HG02571 (cell line): ENCODE results near the gene SPDYE6.
"Not testable (repeated sequence)": the region's sequence is repeated elsewhere in the genome, so short reads cannot be mapped to it uniquely, and the experiment has no call there.

Experiments used
- ATAC-seq: cut with Tn5 transposase; IDR thresholded peaks from one replicate; pipeline ENCODE4 v1.9.1; 2021; ENCODE audit warnings: mild to moderate bottlenecking, moderate library complexity; ENCODE audit not compliant: unreplicated experiment

Gene SPDYE6

GRCh38 chr7:102364394-102364886 is 8.2 kb upstream of the SPDYE6 start:
- not testable (repeated sequence) for ATAC-seq

GRCh38 chr7:102363549-102364393 is 7.5 kb upstream of the SPDYE6 start:
- ATAC-seq, result peak; percentile 99

GRCh38 chr7:102346983-102347382 is 9.3 kb downstream of the SPDYE6 start:
- ATAC-seq, result not testable (repeated sequence)

GRCh38 chr7:102340599-102341368 is 15.5 kb downstream of the SPDYE6 start:
- peak; percentile 72 for ATAC-seq

GRCh38 chr7:102337420-102337819 is 18.8 kb downstream of the SPDYE6 start:
- ATAC-seq, result not testable (repeated sequence)

- not testable (repeated sequence) for ATAC-seq
Measured at GRCh38 chr7:102337002-102337401, 19.2 kb downstream of the SPDYE6 start.

- ATAC-seq, result not testable (repeated sequence)
Measured at GRCh38 chr7:102335574-102335973, 20.7 kb downstream of the SPDYE6 start.

GRCh38 chr7:102330666-102331460 is 25.4 kb downstream of the SPDYE6 start:
- not testable (repeated sequence) for ATAC-seq

- not testable (repeated sequence) for ATAC-seq
Measured at GRCh38 chr7:102329366-102329765, 26.9 kb downstream of the SPDYE6 start.

GRCh38 chr7:102328863-102329262 is 27.4 kb downstream of the SPDYE6 start:
- ATAC-seq, result not testable (repeated sequence)

- not testable (repeated sequence) for ATAC-seq
Measured at GRCh38 chr7:102327183-102327582, 29.1 kb downstream of the SPDYE6 start.

GRCh38 chr7:102326157-102326889 is 29.9 kb downstream of the SPDYE6 start:
- ATAC-seq, result no peak

GRCh38 chr7:102325106-102325505 is 31.1 kb downstream of the SPDYE6 start:
- ATAC-seq, result not testable (repeated sequence)

- ATAC-seq, result no peak
Measured at GRCh38 chr7:102323914-102324195, 32.4 kb downstream of the SPDYE6 start.

- ATAC-seq, result no peak
Measured at GRCh38 chr7:102322202-102322715, 34.0 kb downstream of the SPDYE6 start.

- ATAC-seq, result no peak
Measured at GRCh38 chr7:102321351-102322201, 34.7 kb downstream of the SPDYE6 start.

- ATAC-seq, result no peak
Measured at GRCh38 chr7:102320601-102321350, 35.5 kb downstream of the SPDYE6 start.

GRCh38 chr7:102320181-102320580 is 36.1 kb downstream of the SPDYE6 start:
- no peak for ATAC-seq

- ATAC-seq, result no peak
Measured at GRCh38 chr7:102319671-102320070, 36.6 kb downstream of the SPDYE6 start.
